Mammary microvascular endothelial cell (primary cell): ENCODE measurements around the gene PLA2G2E. TPM values are rescaled to one million over a fixed set of nuclear protein-coding genes. Genes with fewer than 3 reads are reported as not detected.

ENCODE experiments used
- total RNA-seq: library from RNA; depleted of rRNA; stranded (reverse); fragments of >200 nt; gene quantifications from 2 replicates; pipeline ENCODE4 v1.2.3, GENCODE V29; 2015

Gene PLA2G2E
- total RNA-seq: not detected in 2 replicates

GRCh38 chr1:19923137-19923952 is at the start of gene PLA2G2E:
Gene PLA2G2E, minus strand, starts transcription at chr1:19923617. Its CDS starts 58 bp downstream, at chr1:19923559.

GRCh38 chr1:19882111-19883071 is 41.0 kb downstream of the PLA2G2E start, which contains the start of gene OTUD3:
Gene OTUD3, plus strand, starts transcription at chr1:19882395. Its CDS starts 119 bp downstream, at chr1:19882514.

Other genes with a start within 250 kb of the PLA2G2E start
- gene TMCO4, start 123.7 kb downstream of the PLA2G2E start, total RNA-seq: 6.8 and 7.9 TPM in 2 replicates
- gene RNF186, start 108.3 kb downstream of the PLA2G2E start, total RNA-seq: not detected in 2 replicates
- 1.8 and 2.1 TPM in 2 replicates for gene OTUD3, start 41.2 kb downstream of the PLA2G2E start, total RNA-seq
- not detected in 2 replicates for gene PLA2G2A, start 56.0 kb upstream of the PLA2G2E start, total RNA-seq
- gene PLA2G5, start 146.6 kb upstream of the PLA2G2E start, total RNA-seq: 4.0 and 5.5 TPM in 2 replicates
- gene PLA2G2D, start 195.9 kb upstream of the PLA2G2E start, total RNA-seq: not detected in 2 replicates
- gene PLA2G2F, start 215.7 kb upstream of the PLA2G2E start, total RNA-seq: not detected in 2 replicates